GM19035 (cell line): ENCODE measurements around the gene SLC22A16.

Experiments used
- ATAC-seq: cut with Tn5 transposase; IDR thresholded peaks from one replicate; pipeline ENCODE4 v1.9.1; 2021; ENCODE audit not compliant: unreplicated experiment

SLC22A16 gene

GRCh38 chr6:110448846-110449540 lies 27.4 kb downstream of the SLC22A16 start:
- no peak for ATAC-seq

GRCh38 chr6:110447761-110448160 lies 28.7 kb downstream of the SLC22A16 start:
- ATAC-seq: no peak

- ATAC-seq: no peak
Measured at GRCh38 chr6:110446405-110446804, 30.0 kb downstream of the SLC22A16 start.

DNA sequence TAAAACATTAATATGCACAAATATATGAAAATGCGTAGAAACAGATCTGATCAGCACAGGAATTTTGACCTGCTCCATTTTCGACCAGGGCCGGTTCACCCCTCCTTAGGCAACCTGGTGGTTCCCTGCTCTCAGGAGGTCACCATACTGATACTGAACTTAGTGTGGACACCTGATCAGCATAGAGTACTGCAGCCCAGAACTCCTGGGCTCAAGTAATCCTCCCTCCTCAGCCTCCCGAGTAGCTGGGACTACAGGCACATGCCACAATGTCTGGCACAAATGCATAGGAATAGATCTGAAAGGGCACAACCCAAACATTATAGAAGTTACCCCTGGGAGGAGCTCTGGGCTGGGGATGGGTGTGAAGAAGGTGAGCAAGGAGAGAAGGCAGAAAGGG lies 36.4 kb downstream of the SLC22A16 start:
- ATAC-seq: no peak

DNA sequence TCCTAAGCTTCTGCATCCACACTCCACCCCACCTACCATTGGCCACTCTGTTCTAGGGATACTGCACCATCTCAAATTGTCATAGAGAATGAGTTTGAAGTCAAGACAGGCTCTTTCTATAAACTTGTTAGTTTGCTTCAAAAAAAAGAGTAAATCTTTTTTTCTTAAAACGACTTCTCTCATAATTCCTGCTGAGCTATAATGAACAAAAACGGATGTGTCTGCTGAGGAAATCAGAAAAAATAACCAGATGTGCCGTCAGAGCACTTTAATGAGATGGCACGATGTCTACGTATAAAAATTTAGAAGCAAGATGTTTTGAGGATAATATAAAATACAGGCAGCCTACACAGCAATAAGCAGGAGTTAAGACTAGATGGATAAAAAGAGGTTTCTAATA lies 37.1 kb downstream of the SLC22A16 start:
- no peak for ATAC-seq

DNA sequence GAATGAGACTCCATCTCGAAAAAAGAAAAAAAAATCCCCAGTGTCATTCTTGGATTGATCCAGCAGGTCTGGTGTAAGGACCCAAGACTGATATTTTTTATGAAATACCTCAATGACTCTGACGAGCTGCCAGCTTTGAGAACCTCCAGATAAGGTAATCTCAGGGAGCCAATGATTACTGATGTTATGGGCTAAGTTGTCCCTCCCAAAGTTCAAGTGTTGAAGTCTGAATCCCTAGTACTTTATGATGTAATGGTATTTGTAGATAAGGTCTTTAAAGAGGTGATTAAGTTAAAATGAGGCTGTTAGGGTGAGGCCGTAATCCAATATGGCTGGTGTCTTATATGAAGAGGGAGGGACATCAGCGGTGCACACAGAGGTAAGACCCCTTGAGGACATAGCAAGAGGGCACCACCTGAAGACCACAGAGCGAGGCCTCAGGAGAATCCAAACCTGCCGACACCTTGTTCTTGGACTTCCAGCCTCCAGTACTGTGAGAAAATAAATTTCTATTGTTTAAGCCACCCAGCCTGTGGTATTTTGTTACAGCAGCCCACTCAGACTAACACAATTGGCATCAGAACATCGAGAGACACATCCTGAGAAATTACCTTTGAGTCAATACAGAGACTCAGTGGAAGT lies 41.3 kb downstream of the SLC22A16 start:
- no peak for ATAC-seq

- no peak for ATAC-seq
Measured at GRCh38 chr6:110432285-110432900, 44.0 kb downstream of the SLC22A16 start.

- no peak for ATAC-seq
Measured at GRCh38 chr6:110430741-110431140, 45.7 kb downstream of the SLC22A16 start.

DNA sequence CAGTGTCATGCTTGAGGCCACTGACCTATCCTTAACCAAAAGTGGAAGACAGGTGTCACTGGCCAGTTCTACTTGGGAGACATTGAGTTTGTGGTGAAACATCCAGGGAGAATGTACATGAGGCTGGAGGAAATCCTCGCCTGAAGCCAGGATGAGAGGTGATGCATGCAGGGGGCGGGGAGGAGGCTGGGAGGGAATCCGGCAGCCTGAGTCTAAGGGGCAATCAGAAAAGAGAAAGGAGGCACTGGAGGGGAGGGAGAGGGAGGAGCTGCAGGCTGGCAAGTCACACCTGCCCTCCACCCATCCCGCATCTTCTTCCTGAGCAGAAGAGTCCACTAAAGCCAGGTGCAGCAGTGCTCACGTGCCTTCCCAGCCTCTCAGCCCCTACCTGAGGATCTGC lies 46.2 kb downstream of the SLC22A16 start:
- no peak for ATAC-seq

DNA sequence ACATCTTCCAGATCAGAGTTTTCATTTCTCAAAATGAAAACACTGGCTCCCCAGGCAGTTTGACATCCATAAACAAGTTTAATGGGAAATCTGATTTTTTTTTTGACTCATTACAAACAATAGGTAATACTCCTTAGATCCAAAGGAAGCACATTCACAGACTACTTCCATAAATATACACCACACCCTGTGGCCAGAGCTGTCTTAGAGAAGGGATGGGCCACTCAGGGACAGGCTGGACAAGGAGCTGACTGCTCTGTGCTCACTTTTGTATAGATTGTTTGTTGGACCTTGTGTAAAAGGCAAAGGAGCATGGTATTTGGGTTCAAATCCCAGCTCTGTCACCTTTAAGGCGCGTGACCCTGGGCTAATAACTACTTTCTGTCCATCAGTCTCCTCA lies 48.3 kb downstream of the SLC22A16 start:
- ATAC-seq: no peak

GRCh38 chr6:110425816-110426215 lies 50.6 kb downstream of the SLC22A16 start:
- ATAC-seq: no peak

- ATAC-seq: no peak
Measured at GRCh38 chr6:110422444-110422822, 54.0 kb downstream of the SLC22A16 start.

- no peak for ATAC-seq
Measured at GRCh38 chr6:110421749-110422443, 54.5 kb downstream of the SLC22A16 start.

GRCh38 chr6:110419028-110419739 lies 57.2 kb downstream of the SLC22A16 start:
- ATAC-seq: no peak

- no peak for ATAC-seq
Measured at GRCh38 chr6:110418594-110418993, 57.8 kb downstream of the SLC22A16 start.

- ATAC-seq: no peak
Measured at GRCh38 chr6:110415086-110415916, 61.1 kb downstream of the SLC22A16 start, which contains the start of gene DDO. DDO (minus strand) TSS chr6:110415575; CDS start chr6:110413462, 2,113 bp downstream.

- ATAC-seq: no peak
Measured at GRCh38 chr6:110414669-110415068, 61.7 kb downstream of the SLC22A16 start.

DNA sequence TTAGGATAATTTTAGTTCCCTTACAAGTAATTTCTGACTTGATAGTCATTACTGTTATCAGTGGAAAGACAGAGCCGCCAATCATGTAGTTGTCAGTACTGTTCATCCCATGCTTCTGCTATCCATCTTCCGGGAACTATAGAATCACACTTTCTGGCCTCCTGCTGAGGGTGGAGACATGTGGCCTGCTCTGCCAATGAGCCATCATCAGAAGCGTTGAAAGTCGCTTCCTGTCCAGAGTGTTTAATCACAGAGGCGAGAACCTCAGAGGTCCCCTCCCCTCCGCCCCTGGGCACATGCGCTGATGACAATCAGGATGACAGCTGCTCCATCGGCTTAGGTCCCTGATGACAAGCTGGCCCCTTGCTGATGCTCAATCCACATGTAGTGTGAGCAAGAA lies 64.1 kb downstream of the SLC22A16 start:
- no peak for ATAC-seq

- no peak for ATAC-seq
Measured at GRCh38 chr6:110410511-110410910, 65.9 kb downstream of the SLC22A16 start.

- ATAC-seq: no peak
Measured at GRCh38 chr6:110409794-110410193, 66.6 kb downstream of the SLC22A16 start.
